IPS DF 4.7 (cell line): ENCODE data around the gene RFTN1.

Experiments
- DNase-seq: peaks from one replicate; pipeline ENCODE4 v3.0.0-alpha.2; 2013; ENCODE audit warnings: low spot score; ENCODE audit errors: extremely low read depth

RFTN1 gene

DNA sequence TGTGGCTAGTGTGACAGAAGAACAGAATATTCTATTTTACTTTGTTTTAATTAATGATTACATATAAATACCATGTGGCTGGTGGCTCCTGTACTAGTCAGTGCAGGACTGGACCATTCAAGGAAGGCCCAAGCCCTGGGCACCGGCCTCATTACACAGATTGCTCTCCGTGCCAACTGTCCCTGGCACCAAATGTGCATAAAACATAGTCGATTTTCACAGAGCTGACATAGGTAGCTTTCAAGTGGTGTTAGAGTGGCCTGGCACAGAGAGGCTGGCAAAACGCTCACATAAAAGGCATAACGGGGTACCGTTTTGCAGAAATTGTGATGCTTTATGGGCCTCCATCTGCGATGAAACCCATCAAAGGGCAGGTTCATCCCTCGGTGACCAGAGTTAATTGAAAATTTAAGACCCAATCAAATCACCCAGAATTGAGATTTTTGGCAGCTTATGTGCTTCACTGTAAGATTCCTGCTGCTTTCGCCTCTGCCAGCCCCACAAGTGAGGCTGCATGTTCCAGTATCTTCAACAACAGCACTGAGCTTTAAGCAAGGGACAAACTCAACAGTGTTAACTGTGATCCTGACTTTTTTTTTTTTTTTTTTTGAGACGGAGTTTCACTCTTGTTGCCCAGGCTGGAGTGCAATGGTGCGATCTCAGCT lies 25.9 kb downstream of the RFTN1 start:
- DNase-seq = no peak

DNA sequence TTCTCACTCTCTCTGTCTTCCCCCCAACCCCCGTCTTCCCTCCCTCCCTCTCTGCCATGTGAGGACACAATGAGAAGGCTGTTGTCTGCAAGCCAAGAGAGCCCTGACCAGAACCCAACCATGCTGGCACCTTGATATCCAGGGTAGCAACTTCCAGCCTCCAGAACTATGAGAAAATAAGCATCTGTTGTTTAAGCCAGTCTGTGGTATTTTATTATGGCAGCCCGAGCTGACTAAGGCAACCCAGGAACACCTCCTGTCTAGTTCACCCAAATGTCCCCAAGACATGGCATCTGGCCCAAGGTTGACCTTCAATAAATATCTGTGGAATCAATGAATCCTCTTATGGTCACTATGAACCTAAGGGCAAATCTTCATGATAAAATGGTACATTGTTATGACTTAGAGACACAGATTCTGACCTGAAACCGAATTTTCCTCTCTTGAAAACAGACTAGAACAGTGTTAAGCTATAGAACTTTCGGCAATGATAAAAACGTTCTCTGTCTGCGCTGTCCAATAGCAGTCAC lies 26.5 kb downstream of the RFTN1 start:
- DNase-seq = no peak

DNA sequence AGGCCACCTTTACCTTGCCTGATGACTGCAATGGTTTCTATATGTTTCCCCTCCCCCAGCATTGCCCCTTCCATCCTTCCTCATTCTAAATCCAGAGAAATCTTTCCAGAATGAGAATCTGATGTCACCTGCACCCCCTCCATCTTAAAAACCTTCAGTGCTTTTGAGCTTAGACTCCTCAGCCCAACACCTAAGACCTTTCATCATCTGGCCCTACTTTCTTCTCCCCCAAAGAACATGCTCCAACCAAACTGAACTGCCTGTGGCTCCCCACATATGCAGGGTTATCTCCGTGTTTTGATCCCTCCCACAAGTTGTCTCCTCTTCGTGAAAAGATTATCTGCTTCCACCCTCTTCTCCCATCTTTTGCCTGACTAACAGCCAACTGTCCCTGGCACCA lies 27.3 kb downstream of the RFTN1 start:
- no peak for DNase-seq

DNA sequence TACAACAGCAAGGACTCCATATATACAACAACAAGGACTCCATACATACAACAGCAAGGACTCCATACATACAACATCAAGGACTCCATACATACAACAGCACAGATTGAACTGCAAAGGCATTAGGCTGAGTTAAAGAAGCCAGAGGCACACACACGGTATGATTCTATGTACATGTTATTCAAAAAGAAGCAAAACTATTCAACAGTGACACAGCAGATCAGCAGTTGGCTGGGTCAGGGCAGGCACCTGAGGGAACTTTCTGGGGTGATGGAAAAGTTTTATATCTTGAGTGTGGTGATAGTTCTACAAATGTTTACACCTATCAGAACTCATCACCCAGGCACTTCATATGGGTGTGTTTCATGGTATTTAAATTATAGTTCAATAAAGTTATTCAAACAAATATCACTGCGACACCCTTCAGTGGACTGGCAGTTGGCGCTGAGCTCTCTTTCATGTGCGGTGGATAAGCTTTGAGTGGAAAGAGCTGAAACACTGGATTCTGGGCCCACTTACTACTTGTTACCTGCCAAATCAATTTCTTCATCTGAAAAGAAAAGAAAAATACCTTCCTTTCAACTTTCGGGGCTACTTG lies 28.0 kb downstream of the RFTN1 start:
- no peak for DNase-seq

DNA sequence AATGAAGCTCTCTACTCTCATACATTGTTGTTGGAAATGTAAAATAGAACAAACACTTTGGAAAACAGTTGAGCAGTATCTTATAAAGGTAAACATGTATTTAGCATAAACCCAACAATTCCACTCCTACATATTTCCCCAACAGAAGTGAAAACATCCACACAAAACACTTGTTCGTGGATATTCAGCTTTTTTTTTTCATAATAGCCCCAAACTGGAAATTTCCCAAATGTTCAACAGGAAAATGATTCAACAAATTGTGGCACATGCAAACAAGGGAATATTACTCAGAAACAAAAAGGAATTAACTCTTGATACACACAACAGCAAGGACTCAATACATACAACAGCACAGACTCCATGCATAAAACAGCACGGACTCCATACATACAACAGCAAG lies 28.5 kb downstream of the RFTN1 start:
- DNase-seq = no peak

DNA sequence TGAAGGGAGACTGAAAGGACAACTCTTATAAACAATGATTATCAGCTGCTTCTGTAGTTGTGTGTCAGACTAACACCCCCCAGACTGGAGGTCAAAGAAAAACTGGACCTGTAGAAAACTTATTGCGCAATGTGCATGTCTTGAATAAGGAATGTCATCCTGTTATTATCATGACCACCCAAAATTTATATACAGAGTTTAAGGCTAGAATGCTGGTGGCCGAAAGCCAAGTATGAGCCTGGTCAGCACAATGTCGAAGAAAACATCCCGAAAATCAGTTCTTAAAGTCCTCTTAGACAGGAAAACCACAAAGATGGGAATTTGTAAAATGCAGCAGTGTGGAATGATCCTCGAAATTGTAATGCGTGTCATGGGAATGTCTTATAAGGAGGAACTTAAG lies 29.3 kb downstream of the RFTN1 start:
- no peak for DNase-seq

DNA sequence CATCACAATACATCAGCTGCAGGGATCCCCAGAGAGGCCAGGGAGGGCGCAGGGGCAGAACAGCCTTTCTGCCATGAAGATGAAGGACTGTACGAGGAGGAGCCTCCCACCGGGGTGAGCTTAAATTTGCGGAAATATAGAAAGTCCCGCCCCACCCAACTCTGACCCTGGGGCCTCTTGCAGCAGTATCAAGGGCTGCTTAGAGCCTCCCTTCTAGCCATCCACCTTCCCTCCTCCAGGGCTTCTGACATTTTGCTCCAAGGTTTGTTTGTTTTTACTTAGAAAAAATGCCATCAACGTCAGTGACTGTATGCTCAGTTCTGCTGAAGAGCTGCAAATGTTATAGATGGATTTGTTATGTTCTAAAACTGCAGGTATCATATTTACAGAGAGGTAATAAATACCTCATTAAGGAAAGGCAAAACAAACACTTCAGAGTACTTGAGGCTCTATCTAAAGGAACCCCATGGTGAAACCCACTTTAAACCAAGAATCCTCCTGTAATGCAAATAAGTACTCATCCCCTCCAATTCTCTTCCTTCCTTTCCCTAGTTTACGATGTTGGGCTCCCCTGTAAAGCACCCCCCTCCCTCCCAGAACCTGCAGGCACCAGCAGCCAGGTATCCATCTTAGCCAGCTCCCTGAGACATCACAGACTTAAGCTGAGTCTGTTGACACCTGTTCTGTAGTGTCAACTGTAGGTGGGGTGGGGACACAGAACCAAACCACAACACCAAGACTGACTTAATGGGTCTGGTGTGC lies 30.5 kb downstream of the RFTN1 start:
- DNase-seq = peak; percentile 81

DNA sequence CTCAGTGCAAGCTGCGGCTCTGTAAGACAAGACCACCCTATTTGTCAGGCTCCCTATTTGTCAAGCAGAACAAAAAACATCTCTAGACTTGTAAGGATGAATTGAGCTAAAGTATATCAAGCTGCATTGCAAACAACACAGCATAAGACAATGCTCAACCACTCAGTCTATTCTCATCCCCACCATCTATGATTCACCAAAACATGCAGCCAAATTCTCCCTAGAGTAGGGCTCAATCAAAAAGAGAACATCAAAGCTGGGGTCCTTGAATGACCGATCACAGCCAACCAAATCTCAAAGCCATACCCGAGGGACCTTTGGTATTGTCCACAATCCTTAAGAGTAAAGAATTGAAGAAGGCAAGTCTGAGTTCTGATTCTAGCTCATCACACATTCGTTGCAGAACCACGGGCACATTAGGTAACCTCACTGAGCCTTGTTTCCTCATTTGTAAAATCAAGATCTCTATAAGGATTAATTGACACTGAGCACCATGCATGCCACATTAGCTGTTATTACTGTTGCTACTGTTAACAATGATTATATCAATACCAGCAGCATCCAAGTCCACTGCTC lies 31.2 kb downstream of the RFTN1 start:
- no peak for DNase-seq

DNA sequence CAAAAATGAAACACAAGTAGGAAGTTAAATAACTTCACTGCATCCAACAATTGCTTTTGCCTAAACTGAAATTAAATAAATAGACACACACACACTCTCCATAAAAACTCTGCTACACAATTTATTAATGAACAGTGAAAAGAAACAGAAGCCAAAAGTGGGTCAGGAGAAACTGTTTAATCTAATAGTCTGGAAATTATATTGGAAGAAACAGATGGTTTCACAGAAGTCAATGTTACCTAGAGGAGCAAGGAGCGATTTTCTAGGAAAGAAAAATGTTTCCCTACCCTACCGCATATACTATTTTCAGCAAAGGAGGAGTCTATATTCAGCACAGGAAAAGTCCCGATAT lies 32.0 kb downstream of the RFTN1 start:
- no peak for DNase-seq

DNA sequence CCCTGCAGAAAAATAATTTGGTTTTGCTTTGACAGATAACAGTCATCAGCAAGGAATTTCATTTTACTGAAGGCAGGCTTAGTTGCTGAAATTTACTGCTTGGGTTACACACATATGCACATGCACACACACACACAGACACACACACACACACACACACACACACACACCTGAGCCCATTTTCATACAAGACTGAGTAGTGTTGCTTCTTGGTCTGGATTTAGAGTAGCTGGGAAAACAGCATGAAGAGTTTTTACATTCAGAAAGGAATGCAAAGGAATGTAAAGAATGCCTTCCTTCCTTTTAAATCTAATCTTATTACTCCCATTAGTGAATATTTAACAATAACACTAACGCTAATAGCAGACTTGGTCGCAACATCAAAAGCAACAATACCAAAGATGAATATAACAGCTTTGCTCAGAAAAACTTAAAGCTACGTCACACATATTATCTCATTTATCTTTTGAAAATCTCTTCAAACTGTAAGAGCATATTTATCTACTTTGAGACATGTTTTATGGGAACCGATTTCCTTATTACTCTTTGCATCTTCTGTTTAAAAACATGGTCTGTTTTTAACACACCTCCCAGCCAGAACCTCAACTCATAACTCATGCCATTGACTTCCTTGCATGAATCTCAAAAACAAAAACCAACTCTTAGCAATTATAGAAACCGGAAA lies 32.5 kb downstream of the RFTN1 start:
- no peak for DNase-seq

DNA sequence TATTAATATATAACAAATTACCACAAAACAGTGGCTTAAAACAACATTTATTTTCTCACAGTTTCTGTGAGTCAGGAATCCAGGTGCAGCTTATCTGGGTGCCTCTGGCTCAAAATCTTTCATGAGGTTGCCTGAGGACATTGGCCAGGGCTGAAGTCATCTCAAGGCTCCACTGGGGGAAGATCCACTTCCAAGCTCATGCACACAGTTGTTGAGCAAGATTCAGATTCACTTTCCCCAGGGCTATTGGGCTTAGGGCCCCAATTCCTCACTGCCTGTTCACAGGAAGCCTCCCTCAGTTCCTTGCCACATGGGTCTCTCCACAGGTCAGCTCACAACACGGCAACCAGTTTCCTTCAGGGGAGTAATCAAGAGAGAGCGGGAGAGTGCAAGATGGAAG lies 35.0 kb downstream of the RFTN1 start:
- no peak for DNase-seq

DNA sequence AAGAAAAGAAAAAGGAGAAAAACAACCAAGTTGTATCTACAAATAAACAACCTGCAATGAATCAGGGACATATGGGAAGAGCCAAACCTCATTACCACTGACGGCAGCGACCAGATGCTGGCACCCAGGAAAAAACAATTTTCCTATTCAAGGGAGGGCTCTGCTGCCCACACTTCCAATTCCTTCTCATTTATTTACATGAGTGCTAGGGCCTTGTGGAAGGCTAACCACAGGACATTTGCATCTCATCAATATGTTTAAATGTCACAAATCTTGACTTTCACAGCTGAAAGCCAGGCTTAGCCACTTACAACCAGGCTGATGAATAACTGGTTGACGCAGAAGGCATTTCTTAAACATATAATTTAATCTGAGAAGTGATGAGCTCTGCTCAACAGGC lies 36.0 kb downstream of the RFTN1 start:
- DNase-seq = no peak

DNA sequence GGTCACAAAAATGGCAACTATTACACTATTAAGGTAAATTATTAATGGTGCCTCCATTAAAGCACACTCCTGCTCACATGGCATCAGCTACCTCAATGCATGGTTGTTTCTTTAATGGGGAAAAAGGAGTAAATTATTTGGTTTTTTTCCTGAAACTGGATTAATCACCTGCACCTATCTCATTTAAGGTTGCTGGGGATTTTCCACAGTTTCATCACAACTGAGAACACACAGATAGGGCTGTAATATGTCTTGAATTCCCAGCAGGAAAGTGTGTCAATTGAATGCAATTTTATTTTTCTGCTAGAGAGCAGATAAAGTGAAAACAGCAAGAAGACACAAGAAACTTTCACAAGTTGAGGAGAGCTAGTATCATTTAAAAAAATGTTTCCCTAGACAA lies 36.4 kb downstream of the RFTN1 start:
- no peak for DNase-seq

DNA sequence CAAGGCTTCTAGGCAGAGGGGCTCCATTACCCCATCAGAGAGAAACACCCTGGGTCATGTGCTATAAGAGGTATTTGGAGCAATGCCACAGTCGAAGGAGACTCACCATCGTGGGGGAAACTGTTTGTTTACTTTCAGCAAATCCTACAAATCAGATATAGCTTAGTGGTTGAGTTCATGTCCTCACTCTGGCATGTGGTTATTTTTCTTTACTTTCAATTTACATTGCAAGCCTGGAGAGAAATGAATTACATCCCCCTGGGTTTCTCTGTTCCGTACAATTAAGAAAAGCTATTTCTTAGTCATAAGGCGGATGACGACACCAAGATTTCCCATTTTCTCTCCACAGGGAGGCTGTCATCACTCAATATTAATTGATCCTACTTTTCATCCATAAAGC lies 36.9 kb downstream of the RFTN1 start:
- DNase-seq = no peak

DNA sequence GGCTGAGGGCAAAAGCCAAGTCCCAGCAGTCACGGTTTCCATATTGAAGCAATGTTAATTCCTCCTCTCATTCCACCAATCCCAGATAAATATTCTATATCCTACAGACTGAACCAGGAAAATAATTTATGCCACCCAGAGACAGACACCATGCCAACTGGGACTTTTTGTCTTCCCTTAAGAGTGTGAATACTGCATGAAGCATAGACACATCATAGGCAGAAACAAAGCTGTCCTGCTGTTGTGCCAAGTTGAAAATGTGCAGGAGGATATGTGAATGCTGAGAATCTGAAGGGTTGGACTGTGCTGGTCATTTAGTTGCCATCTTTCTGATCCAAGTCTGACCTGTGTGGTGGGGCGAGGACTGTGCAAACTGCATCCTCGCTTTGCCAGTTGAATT lies 37.7 kb downstream of the RFTN1 start:
- no peak for DNase-seq

DNA sequence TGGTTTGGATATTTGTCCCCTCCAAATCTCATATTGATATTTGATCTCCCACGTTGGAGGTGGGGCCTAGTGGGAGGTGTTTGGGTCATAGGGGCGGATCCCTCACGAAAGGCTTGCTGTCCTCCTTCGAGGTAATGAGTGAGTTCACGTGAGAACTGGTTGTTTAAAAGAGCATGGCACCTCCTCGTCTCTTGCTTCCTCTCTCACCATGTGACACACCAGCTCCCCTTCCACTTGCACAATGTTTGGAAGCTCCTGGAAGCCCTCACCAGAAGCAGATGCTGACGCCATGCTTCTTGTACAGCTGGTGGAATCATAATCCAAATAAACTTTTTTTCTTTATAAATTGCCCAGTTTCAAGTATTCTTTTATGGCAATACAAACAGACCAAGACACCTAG lies 38.6 kb downstream of the RFTN1 start:
- no peak for DNase-seq

DNA sequence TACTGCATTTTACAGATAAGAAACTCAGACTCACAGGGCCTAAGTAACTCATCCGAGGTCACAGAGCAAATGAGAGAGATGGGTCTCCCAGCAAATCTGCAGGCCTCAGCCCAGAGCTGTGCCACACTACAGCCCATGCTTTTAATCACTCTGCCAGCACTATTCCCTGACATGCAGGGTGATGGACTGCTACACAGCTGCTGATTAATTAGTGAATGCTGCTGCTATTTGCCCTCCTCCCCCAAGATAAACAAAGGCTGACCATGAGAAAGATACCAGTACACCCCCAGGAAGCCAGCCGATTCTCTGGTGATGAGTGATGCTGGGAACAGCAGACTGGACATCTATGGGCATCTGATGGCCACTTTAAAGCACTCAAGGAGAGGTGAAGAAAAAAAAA lies 39.3 kb downstream of the RFTN1 start:
- no peak for DNase-seq

DNA sequence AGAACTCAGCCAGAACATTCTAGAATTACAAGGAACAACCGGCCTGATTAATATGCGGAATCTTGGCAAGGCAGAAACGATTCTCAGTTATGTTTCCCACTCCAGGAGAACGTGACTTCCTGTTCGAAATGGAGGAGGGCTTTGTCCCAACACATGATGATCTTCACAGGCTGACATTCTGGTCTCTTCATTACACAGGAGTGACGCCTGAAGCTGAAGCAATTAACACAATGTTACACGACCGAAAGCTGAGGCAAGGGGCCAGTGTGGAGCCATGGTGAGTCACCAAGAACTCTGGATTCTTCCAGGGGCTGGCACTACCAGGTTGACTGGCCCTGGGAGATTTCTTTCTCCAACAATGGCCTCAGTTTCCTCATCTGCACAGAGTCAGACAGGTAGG lies 40.9 kb downstream of the RFTN1 start:
- DNase-seq = no peak

DNA sequence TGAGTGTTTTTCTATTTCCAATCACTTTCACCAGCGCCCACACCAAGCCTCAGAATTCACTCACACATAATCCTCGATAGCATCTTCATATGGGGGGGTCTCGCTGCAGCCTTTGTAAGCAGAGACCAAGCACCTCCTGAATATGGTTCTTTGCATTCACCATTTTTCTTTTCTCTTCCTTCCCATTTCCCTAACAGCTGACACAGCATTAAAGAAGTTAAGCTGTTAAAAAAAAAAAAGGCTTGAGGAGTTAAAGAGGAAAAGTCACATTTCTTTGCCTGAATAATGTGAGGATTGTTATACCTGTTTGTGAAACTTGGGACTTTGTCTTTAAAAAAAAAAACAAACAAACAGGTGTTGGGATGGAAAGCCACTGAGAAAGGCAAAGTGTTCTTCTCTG lies 41.6 kb downstream of the RFTN1 start:
- DNase-seq = no peak

DNA sequence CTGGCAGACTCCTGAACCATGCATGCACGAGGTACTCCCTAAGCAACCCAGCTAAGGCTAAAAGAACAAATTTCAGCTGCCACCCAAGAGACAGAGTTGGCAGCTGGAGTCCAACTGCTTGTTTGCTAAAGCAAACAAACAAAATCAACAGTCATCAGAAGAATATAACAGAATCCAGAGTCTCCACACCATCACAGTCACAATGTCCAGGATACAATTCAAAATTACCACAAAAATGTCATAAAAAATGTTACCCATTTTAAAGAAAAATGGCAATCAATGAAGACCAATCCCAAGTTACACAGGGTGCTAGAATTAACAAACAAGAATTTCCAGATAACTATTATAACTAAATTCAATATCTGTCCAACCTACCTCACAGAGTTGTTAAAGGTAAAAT lies 42.9 kb downstream of the RFTN1 start:
- DNase-seq = no peak

DNA sequence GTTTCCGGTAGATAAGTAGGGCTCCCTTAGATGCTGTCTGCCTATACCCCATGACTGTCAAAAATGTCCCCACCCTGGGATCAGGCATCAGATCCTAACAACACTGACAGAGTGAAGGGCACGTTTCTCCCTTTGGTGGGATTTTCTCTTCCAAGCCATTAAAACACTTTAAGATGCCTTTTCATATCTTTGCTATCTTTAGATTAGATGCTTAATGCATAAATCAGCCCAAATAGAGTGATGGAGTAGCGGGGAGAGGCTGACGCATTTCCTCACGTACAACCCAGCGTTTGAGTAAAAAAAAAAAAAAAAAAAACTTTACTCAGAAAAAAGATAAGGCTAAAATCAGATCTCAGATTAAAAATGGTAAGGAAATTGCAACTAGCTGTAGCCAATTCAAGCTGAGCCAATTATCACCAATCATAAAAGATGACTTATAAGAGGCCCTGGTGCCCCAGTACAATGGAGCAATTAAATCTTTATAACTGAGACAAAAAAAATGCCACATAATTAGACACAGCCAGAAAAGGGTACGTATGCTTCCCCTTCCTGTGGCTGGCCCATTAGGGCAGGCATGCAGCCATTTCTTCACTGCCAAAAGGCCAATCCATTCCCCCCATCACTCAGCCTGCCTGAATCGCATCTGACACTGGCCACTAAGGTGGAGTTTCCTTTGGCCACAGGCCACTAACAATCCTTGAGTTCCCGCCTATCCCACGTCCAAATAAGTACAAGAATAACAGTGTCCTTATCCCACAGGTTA lies 45.0 kb downstream of the RFTN1 start:
- no peak for DNase-seq
